Lung microvascular endothelial cell (primary cell): ENCODE measurements around the gene PDE3A. TPM values are rescaled to one million over a fixed set of nuclear protein-coding genes. Genes with fewer than 3 reads are reported as not detected.

Experiments used
- DNase-seq, 2 donors: peaks; one replicate each; pipeline versions ENCODE4 v3.0.0 to v3.0.0-alpha.2; 2010; ENCODE audit warnings: low read depth in 2 of 2
- total RNA-seq: library from RNA; depleted of rRNA; stranded (reverse); fragments of >200 nt; gene quantifications from 2 replicates; pipeline ENCODE4 v1.2.1, GENCODE V29; 2014

Gene PDE3A
- total RNA-seq, 1 donor from 2014 or later: 2.0 TPM

DNA sequence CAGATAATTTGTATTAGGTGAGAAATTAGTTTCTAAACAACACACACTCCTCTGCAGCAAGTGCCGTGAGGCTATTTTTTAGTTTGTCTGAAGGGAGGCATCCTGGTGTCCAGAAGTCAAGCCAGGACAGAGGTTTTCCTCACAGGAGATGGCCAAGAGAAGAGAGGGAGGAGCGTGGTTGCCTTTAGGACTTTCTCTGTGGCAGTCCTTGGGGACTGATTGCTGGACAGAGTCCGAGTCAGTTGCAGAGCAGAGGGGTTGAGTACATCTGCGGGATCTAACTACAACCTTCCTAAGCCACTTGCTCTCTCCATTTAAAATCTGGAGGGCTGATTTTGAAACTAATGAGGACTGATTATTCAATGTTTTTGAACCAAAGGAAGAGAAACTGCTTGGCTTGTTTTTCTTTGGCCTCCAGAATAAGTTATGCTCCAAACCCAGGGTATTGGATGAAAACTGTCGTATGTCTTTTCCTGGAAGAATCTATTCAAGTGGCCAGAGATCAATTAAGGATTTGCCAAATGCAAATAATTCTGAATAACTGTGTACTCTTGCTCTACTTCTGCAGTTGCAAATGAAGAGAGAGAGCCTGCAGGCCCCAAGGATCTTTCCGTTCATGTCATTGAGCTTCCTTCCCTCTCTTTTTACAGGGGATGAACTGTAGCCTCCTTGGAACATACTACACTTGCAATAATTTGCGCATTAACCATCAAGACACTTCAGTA is 328.0 kb downstream of the PDE3A start:
- DNase-seq: no peak

DNA sequence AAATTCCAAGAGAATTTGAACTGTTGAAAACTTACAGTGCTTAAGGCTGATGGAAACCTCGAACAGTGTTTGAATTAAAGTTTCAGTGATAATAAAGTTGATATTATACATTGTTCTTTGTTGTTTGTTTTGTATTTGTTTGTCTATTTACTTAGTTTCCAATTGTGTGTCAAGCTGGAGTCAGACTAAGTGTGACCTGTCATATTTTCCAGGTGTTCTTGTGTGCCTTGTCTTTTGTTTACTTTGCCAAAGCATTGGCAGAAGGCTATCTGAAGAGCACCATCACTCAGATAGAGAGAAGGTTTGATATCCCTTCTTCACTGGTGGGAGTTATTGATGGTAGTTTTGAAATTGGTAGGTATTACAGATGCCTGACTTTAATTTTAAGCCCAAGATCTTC is 332.8 kb downstream of the PDE3A start:
- DNase-seq: no peak

DNA sequence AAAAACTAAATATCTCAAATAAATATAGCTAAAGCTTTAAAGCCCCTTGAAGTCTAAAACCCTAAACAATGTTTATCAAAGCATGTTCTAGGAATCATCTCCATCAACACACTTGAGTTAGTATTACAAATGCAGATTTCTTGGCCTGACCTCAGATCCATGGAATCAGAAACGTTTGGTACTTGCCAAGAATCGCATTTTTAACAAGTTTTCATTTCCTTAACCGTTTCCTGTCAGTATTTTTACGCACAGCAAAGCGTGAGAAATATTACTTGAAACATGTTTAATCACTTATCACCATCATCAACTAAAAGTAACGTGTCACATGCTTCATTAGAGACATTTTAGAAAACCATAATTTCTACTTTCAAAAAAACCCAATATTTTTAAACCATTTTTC is 336.5 kb downstream of the PDE3A start:
- DNase-seq: peak; percentile 1 to 25

DNA sequence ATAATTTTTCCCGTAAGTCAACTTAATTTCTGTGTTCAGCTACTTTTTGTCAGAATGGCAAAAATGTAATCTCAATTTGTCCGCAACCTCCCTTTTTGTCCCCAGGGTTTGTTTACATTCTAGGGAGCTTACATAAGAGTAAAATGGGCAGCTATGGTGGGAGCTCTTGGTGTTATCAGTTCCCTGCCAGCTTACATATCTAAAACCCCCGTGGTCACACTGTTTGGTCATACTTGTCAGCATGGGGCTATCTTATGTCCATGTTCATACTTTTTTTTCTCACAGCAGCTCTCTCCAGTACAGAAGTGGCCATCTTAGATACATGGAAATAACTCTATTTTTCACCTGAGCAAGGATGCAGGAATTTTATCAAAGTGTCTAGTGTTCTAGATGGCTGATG is 343.5 kb downstream of the PDE3A start:
- DNase-seq: no peak

DNA sequence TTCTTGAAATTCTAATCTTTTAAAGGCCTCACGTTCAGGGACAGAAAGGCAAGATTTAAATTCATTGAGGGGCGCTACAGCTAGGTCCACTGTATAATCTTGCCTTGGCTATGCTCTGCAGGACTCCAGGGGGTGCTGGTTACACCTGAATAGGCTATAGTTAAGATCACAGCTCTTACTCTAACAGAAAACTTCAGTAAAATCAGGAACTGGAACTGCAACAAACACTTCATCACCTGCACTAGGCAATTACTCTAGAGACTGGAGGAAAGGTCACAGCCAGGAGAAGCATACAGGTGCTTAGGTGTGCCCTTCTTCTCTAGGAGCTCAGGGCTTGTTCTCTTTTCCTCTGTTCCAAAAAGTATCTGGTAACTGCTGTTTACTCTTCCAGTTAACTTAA is 347.7 kb downstream of the PDE3A start:
- no peak for DNase-seq

DNA sequence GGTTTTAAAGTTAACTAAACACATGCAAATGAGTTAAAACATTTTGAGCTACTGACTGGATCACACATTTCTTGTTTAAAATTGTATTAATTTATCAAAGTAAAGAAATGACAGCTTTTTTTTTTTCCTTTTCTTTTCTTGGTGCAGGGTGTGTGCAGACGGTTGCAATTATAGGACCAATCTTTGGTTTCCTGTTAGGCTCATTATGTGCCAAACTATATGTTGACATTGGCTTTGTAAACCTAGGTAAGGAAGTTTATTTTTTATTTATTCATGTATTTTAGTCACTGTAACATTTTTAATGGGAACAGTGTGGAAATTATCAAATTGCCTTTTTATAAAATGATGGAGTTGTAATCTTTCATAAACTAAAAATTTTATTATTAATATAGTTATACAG is 348.6 kb downstream of the PDE3A start:
- no peak for DNase-seq

DNA sequence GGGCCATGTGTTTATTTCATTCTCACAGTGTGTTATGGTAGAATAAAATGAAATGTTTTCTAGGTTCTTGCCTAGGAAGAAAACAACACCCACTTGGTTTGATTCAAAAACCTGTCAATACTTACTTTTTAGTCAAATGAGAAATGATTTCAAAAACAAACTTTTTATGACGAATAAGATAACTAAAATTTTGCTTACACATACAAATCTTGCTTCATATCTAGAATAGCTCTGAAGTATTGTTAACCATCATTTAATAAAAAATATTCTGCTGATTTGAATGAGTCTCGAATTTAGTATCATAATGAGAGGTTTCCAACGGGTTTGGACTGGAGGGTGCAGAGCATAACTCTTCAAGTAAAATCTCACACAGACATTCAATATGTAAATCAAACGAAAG is 350.0 kb downstream of the PDE3A start:
- DNase-seq: no peak

DNA sequence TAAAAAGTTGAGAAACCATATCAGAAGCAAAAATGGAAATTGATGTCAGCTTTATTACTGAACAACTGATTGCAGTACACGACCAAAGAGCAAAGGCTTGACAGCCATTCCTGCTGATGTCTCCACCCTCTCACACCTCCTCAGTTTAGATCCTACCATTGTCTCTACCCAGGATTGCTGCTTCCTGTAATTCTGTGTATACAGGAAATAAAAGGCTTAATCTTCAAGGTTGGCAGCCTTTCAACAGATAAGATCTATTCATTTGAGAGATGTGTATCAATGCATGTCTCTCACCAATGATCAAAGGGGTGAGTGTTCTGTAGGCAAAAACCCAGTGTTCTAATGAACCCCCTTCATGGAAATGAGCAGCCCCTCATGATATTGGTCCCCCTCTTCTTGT is 353.8 kb downstream of the PDE3A start:
- peak in 1 of 2 donors; percentile 1 for DNase-seq

DNA sequence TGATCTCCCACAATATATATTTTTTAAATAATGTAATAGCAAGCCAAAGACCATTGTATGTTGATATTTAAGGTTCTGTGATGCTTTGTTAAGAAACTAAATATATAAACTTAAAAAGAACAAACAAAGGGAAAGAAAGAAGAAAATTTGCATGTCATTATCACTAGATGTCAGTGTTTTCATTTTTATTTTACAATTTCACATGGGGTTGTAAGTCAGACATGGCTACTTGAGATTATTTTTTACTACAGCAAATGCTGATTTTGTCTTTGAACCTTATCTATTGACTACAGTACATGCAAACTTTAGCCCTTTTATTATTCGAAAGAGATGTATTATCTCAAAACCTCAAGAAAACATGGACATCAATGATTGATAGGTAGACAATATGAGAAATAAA is 362.9 kb downstream of the PDE3A start:
- no peak for DNase-seq
